IMR-90 (cell line): ENCODE measurements around the gene IQSEC1. TPM values are rescaled to one million over a fixed set of nuclear protein-coding genes. Genes with fewer than 3 reads are reported as not detected.

Experiments used
- ATAC-seq: fragments of 200-7000 bp; cut with Tn5 transposase; 2 replicates; pipeline ENCODE4 v1.9.1; 2020; ENCODE audit warnings: low read depth, mild to moderate bottlenecking, moderate library complexity
- BruUV-seq: library from RNA; stranded (reverse); fragments of 400-500 nt; replicated peaks from 2 replicates; lab custom pipeline; 2021; lab: Mats Ljungman, UMichigan
- CTCF ChIA-PET: fragments of 300-600 bp; formaldehyde crosslinking; extraction: SDS; loops from one replicate; lab custom pipeline; 2021; ENCODE audit warnings: antibody characterized with exemption; lab: Yijun Ruan, JAX
- POLR2A ChIA-PET: fragments of 300-600 bp; sonication (Branson Sonifier 250); formaldehyde crosslinking; loops from one replicate; lab custom pipeline; 2022; ENCODE audit warnings: antibody characterized with exemption; ENCODE audit not compliant: unreplicated experiment; lab: Charles Lee
- DNase-seq: peaks from one replicate; pipeline ENCODE4 v3.0.0; 2013
- H2AFZ ChIP-seq: replicated peaks from 2 replicates; pipeline ENCODE3; 2013; ENCODE audit warnings: low read length, mild to moderate bottlenecking; ENCODE audit not compliant: poor library complexity
- H2AK5ac ChIP-seq: 2 replicates; pipeline ENCODE4 v1.6.1; 2013; ENCODE audit warnings: low read depth, low read length, inconsistent platforms
- H2AK9ac ChIP-seq: replicated peaks from 2 replicates; pipeline ENCODE3; 2013; ENCODE audit warnings: mild to moderate bottlenecking, low read depth, low read length, moderate library complexity; ENCODE audit not compliant: poor library complexity
- H2BK120ac ChIP-seq: 2 replicates; pipeline ENCODE4 v1.6.1; 2013; ENCODE audit warnings: low read depth, low read length, inconsistent platforms
- H2BK15ac ChIP-seq: 3 replicates; pipeline ENCODE4 v1.6.1; 2013; ENCODE audit warnings: low read depth, low read length, inconsistent platforms
- H2BK20ac ChIP-seq: 2 replicates; pipeline ENCODE4 v1.6.1; 2013; ENCODE audit warnings: low read depth, mild to moderate bottlenecking, inconsistent platforms, low read length, moderate library complexity
- H2BK5ac ChIP-seq: 2 replicates; pipeline ENCODE4 v1.6.1; 2013; ENCODE audit warnings: mild to moderate bottlenecking, low read depth, low read length, inconsistent platforms; ENCODE audit not compliant: poor library complexity, severe bottlenecking
- H3K14ac ChIP-seq: replicated peaks from 2 replicates; pipeline ENCODE4 v1.6.1; 2013; ENCODE audit warnings: low read depth, low read length, inconsistent platforms
- H3K18ac ChIP-seq: 2 replicates; pipeline ENCODE4 v1.6.1; 2013; ENCODE audit warnings: low read depth, low read length, control low read depth
- H3K23ac ChIP-seq: 2 replicates; pipeline ENCODE4 v1.6.1; 2013; ENCODE audit warnings: low read depth, low read length, inconsistent platforms
- H3K27ac ChIP-seq: 2 replicates; pipeline ENCODE4 v1.5.1; 2013; ENCODE audit warnings: mild to moderate bottlenecking, control low read depth, low read length; ENCODE audit not compliant: insufficient read depth
- H3K27me3 ChIP-seq: 2 replicates; pipeline ENCODE4 v1.6.1; 2013; ENCODE audit warnings: low read length; ENCODE audit not compliant: control insufficient read depth, insufficient read depth
- H3K36me3 ChIP-seq: 2 replicates; pipeline ENCODE4 v1.6.1; 2013; ENCODE audit warnings: low read length, mixed read lengths; ENCODE audit not compliant: control insufficient read depth, insufficient read depth
- H3K4ac ChIP-seq: 2 replicates; pipeline ENCODE4 v1.6.1; 2013; ENCODE audit warnings: low read depth, low read length, inconsistent platforms
- H3K4me1 ChIP-seq: 2 replicates; pipeline ENCODE4 v1.6.1; 2013; ENCODE audit warnings: low read length, mixed read lengths; ENCODE audit not compliant: control insufficient read depth, insufficient read depth
- H3K4me2 ChIP-seq: 2 replicates; pipeline ENCODE4 v1.6.1; 2013; ENCODE audit warnings: low read depth, mild to moderate bottlenecking, control low read depth, low read length, moderate library complexity
- H3K4me3 ChIP-seq: 2 replicates; pipeline ENCODE4 v1.5.1; 2013; ENCODE audit warnings: low read depth, mild to moderate bottlenecking, control low read depth, low read length, moderate library complexity; ENCODE audit not compliant: insufficient read depth
- H3K56ac ChIP-seq: 2 replicates; pipeline ENCODE4 v1.6.1; 2013; ENCODE audit warnings: low read length, inconsistent platforms; ENCODE audit not compliant: insufficient read depth; ENCODE audit errors: extremely low read depth
- H3K79me1 ChIP-seq, 2 experiments: 2 replicates each; pipeline ENCODE4 v1.6.1; 2013; ENCODE audit warnings: low read length in 2 of 2, inconsistent platforms in 1 of 2, low read depth in 1 of 2
- H3K9ac ChIP-seq: 2 replicates; pipeline ENCODE4 v1.6.1; 2013; ENCODE audit warnings: low read depth, low read length, control low read depth
- H3K9me1 ChIP-seq: 2 replicates; pipeline ENCODE4 v1.6.1; 2013; ENCODE audit warnings: low read length, inconsistent platforms; ENCODE audit not compliant: insufficient read depth
- H3K9me3 ChIP-seq: 2 replicates; pipeline ENCODE4 v1.6.1; 2013; ENCODE audit warnings: low read length; ENCODE audit not compliant: control insufficient read depth, insufficient read depth
- H4K20me1 ChIP-seq: 2 replicates; pipeline ENCODE4 v1.6.1; 2013; ENCODE audit warnings: low read length, inconsistent platforms; ENCODE audit not compliant: insufficient read depth
- H4K5ac ChIP-seq: 2 replicates; pipeline ENCODE4 v1.6.1; 2013; ENCODE audit warnings: mild to moderate bottlenecking, low read depth, low read length, control low read depth
- H4K8ac ChIP-seq, 2 experiments: 2 replicates each; pipeline ENCODE4 v1.6.1; 2013; ENCODE audit warnings: low read depth in 2 of 2, low read length in 2 of 2, control low read depth in 1 of 2, inconsistent platforms in 1 of 2
- H4K91ac ChIP-seq: 2 replicates; pipeline ENCODE4 v1.6.1; 2013; ENCODE audit warnings: low read depth, low read length, inconsistent platforms; ENCODE audit not compliant: insufficient read depth
- BHLHE40 ChIP-seq: fragments of 150-350 bp; IDR thresholded peaks from 2 replicates; pipeline ENCODE4 v1.6.1; 2016; ENCODE audit warnings: mild to moderate bottlenecking, low read depth, low read length
- CEBPB ChIP-seq: IDR thresholded peaks from 2 replicates; pipeline ENCODE4 v1.6.1; 2012; ENCODE audit warnings: low read depth, low read length, improper control_type of control experiment
- CHD1 ChIP-seq: IDR thresholded peaks from 2 replicates; pipeline ENCODE4 v1.6.1; 2012; ENCODE audit warnings: low read depth, low read length, improper control_type of control experiment
- FOS ChIP-seq: fragments of 150-350 bp; IDR thresholded peaks from 2 replicates; pipeline ENCODE4 v1.6.1; 2016; ENCODE audit warnings: low read depth, low read length
- MAFK ChIP-seq: IDR thresholded peaks from 2 replicates; pipeline ENCODE4 v1.6.1; 2012; ENCODE audit warnings: low read depth, low read length, improper control_type of control experiment
- MAZ ChIP-seq: IDR thresholded peaks from 2 replicates; pipeline ENCODE4 v1.6.1; 2012; ENCODE audit warnings: low read depth, mild to moderate bottlenecking, low read length, improper control_type of control experiment, moderate library complexity, borderline replicate concordance
- MXI1 ChIP-seq: IDR thresholded peaks from 2 replicates; pipeline ENCODE4 v1.6.1; 2012; ENCODE audit warnings: low read depth, mild to moderate bottlenecking, low read length, moderate library complexity, borderline replicate concordance
- NFE2L2 ChIP-seq: fragments of 150-350 bp; IDR thresholded peaks from 2 replicates; pipeline ENCODE4 v1.6.1; 2016; ENCODE audit warnings: low read depth, mild to moderate bottlenecking, low read length
- RCOR1 ChIP-seq: IDR thresholded peaks from 2 replicates; pipeline ENCODE4 v1.6.1; 2012; ENCODE audit warnings: mild to moderate bottlenecking, low read length, improper control_type of control experiment; ENCODE audit not compliant: insufficient replicate concordance
- RFX5 ChIP-seq: IDR thresholded peaks from 2 replicates; pipeline ENCODE4 v1.8.0; 2012; ENCODE audit warnings: low read depth, mild to moderate bottlenecking, low read length, moderate library complexity
- WGBS, 2 experiments: methylation state at CpG; one replicate each; pipeline versions ENCODE4 v1.1.5 to v1.1.7; 2013; ENCODE audit warnings: missing lambda C conversion rate in 2 of 2; ENCODE audit not compliant: insufficient read length in 1 of 2; ENCODE audit errors: extremely low coverage in 2 of 2; 5-methylcytosine and 5-hydroxymethylcytosine counted together
- dilution Hi-C: fragments of 300-500 bp; cut with HindIII; formaldehyde crosslinking; loops from one replicate; pipeline ENCODE4 v1.14.3; 2018; ENCODE audit warnings: low sequenced_read_pairs; ENCODE audit not compliant: unreplicated experiment
- in situ Hi-C: fragments of 300-500 bp; cut with MboI; formaldehyde crosslinking; loops from 3 replicates; pipeline ENCODE4 v1.14.3; 2019; ENCODE audit warnings: low sequenced_read_pairs, inconsistent platforms, mixed read lengths
- intact Hi-C: fragments of 100-400 bp; cut with micrococcal nuclease; formaldehyde crosslinking; loops from 2 replicates; pipeline ENCODE4 v1.10.0; 2022
- polyA plus RNA-seq, 3 experiments: library from polyadenylated mRNA; depleted of rRNA; stranded (reverse); fragments of >200 nt; gene quantifications; 2 replicates each; pipeline ENCODE4 v1.2.3, GENCODE V29; 2012; ENCODE audit warnings: low replicate concordance in 1 of 3
- total RNA-seq: library from RNA; depleted of rRNA; stranded (reverse); fragments of >200 nt; gene quantifications from 2 replicates; pipeline ENCODE4 v1.2.3, GENCODE V29; 2012
- TF ChIP-seq, protein P1 (sequence below): fragments of 150-350 bp; IDR thresholded peaks from 2 replicates; pipeline ENCODE4 v1.6.1; 2016; ENCODE audit warnings: low read depth, mild to moderate bottlenecking, low read length, moderate library complexity, borderline replicate concordance
- TF ChIP-seq, protein P2 (sequence below): conservative IDR thresholded peaks from 2 replicates; pipeline ENCODE4 v1.5.1; 2012; ENCODE audit warnings: mild to moderate bottlenecking, low read depth, low read length, improper control_type of control experiment
- TF ChIP-seq, protein P3 (sequence below): fragments of 150-350 bp; IDR thresholded peaks from 2 replicates; pipeline ENCODE4 v1.6.1; 2017; ENCODE audit warnings: mild to moderate bottlenecking, antibody characterized with exemption, low read length, low read depth

The IQSEC1 gene
- total and polyA plus RNA-seq, 2 of the 4 experiments (the other 2 are of a cell fraction), result 5.9 to 11.9 TPM

DNA sequence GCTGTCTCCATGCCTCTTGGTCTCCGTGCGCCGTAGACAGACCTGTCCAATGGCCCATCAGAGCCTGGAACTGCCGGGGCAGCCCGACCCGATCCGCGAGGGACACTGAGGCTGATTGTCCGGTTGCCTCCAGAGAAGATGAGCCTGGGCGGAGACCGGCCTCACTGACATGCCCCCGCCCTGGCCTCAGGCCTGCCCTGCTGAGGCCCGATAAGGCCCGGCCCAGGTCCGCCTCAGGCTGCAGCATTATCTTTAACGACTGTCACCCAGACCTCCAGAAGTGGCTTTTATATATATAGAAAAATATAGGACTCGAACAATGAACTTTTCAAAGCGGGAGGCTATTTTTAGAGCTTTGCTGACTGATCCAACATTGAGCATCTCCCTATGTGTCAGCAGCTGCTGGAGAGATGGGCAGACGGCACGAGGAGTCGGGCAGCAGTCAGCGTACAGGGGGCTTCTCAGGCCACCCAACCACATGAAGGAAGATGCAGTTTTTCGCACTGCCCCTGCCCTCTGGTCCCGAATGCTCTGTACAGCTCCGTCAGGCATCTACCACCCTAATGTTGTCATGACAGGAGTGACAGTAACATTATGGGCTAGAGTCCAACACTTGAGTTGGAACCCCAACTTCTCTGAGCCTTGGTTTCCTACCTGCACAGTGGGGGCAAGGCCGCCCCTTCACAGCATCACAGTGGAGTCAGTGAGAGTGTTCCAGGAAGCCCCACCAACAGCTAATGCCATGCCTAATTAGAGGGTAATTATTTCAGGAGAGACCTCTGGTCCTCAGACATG is 119.8 kb downstream of the IQSEC1 start:
- no peak overlapping the region for H3K56ac ChIP-seq
- ATAC-seq, result no peak
- no peak overlapping the region for H3K9ac ChIP-seq
- no peak overlapping the region for H3K27ac ChIP-seq
- no peak overlapping the region for H4K8ac ChIP-seq
- dilution Hi-C loops, result no loop called here
- H3K9me3 ChIP-seq, result no peaks in the 10 kb centered on the region
- H4K5ac ChIP-seq, result no peak overlapping the region
- no peak overlapping the region for H4K91ac ChIP-seq
- no peak overlapping the region for H2AFZ ChIP-seq
- in situ Hi-C loops, result no loop called here
- DNase-seq, result no peak
- H3K9me1 ChIP-seq, result peaks cover 25% of the 10 kb centered on the region
- peaks cover 23 to 81% of the 10 kb centered on the region in 2 experiments for H3K79me1 ChIP-seq
- WGBS, 2 experiments, result 96% methylated on average over 5 of the region's 26 CpGs; no CpG with 5 or more reads in 1 of the 2 experiments
- no peak overlapping the region for H2AK5ac ChIP-seq
- H3K4ac ChIP-seq, result no peak overlapping the region
- no peak overlapping the region for H3K23ac ChIP-seq
- H2BK5ac ChIP-seq, result no peak overlapping the region
- H3K36me3 ChIP-seq, result no peaks in the 10 kb centered on the region
- no TSS peak for BruUV-seq
- TF ChIP-seq MAZ (no peak), MAFK (no peak), CHD1 (no peak), RFX5 (no peak), CEBPB (no peak), MXI1 (no peak), RCOR1 (no peak), FOS (no peak), BHLHE40 (no peak), NFE2L2 (no peak)
- TF ChIP-seq, protein P1, sequence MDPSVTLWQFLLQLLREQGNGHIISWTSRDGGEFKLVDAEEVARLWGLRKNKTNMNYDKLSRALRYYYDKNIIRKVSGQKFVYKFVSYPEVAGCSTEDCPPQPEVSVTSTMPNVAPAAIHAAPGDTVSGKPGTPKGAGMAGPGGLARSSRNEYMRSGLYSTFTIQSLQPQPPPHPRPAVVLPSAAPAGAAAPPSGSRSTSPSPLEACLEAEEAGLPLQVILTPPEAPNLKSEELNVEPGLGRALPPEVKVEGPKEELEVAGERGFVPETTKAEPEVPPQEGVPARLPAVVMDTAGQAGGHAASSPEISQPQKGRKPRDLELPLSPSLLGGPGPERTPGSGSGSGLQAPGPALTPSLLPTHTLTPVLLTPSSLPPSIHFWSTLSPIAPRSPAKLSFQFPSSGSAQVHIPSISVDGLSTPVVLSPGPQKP, result no peak
- TF ChIP-seq, protein P2, sequence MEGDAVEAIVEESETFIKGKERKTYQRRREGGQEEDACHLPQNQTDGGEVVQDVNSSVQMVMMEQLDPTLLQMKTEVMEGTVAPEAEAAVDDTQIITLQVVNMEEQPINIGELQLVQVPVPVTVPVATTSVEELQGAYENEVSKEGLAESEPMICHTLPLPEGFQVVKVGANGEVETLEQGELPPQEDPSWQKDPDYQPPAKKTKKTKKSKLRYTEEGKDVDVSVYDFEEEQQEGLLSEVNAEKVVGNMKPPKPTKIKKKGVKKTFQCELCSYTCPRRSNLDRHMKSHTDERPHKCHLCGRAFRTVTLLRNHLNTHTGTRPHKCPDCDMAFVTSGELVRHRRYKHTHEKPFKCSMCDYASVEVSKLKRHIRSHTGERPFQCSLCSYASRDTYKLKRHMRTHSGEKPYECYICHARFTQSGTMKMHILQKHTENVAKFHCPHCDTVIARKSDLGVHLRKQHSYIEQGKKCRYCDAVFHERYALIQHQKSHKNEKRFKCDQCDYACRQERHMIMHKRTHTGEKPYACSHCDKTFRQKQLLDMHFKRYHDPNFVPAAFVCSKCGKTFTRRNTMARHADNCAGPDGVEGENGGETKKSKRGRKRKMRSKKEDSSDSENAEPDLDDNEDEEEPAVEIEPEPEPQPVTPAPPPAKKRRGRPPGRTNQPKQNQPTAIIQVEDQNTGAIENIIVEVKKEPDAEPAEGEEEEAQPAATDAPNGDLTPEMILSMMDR, result no peak
- TF ChIP-seq, protein P3, sequence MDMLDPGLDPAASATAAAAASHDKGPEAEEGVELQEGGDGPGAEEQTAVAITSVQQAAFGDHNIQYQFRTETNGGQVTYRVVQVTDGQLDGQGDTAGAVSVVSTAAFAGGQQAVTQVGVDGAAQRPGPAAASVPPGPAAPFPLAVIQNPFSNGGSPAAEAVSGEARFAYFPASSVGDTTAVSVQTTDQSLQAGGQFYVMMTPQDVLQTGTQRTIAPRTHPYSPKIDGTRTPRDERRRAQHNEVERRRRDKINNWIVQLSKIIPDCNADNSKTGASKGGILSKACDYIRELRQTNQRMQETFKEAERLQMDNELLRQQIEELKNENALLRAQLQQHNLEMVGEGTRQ, result no peak
- no peak overlapping the region for H3K4me3 ChIP-seq
- ChIA-PET POLR2A (no interaction called here), CTCF (no interaction called here)
- no peak overlapping the region for H2BK120ac ChIP-seq
- peaks cover 20% of the 10 kb centered on the region for H3K4me1 ChIP-seq
- intact Hi-C loops, result no loop called here
- H3K27me3 ChIP-seq, result no peaks in the 10 kb centered on the region
- no peak overlapping the region for H2AK9ac ChIP-seq
- no peak overlapping the region for H2BK20ac ChIP-seq
- H2BK15ac ChIP-seq, result no peak overlapping the region
- H3K14ac ChIP-seq, result no peak overlapping the region
- peaks cover 67% of the 10 kb centered on the region for H4K20me1 ChIP-seq
- no peak overlapping the region for H3K18ac ChIP-seq
- H3K4me2 ChIP-seq, result no peak overlapping the region
